Middle frontal gyrus (tissue), 1 donor: ENCODE measurements around the gene PTS.

Source experiments
- DNase-seq: peaks from one replicate; pipeline ENCODE4 v3.0.0-alpha.2; 2015; ENCODE audit warnings: low spot score; ENCODE audit errors: extremely low spot score

PTS gene

GRCh38 chr11:112221274-112221835 is 4.9 kb upstream of the PTS start:
- DNase-seq: no peak

- DNase-seq: no peak
Measured at GRCh38 chr11:112222303-112222702, 3.9 kb upstream of the PTS start.

GRCh38 chr11:112223121-112223520 is 3.1 kb upstream of the PTS start:
- no peak for DNase-seq

- no peak for DNase-seq
Measured at GRCh38 chr11:112223754-112224532, 2.3 kb upstream of the PTS start.

- DNase-seq: no peak
Measured at GRCh38 chr11:112225753-112226061, 521 bp upstream of the PTS start.

GRCh38 chr11:112226831-112227401 is 688 bp downstream of the PTS start:
- DNase-seq: no peak

- DNase-seq: no peak
Measured at GRCh38 chr11:112227471-112227870, 1.2 kb downstream of the PTS start.

- DNase-seq: no peak
Measured at GRCh38 chr11:112228706-112229105, 2.5 kb downstream of the PTS start.

GRCh38 chr11:112229159-112229558 is 2.9 kb downstream of the PTS start:
- DNase-seq: no peak

- DNase-seq: no peak
Measured at GRCh38 chr11:112229746-112230433, 3.7 kb downstream of the PTS start.

GRCh38 chr11:112231952-112232351 is 5.7 kb downstream of the PTS start:
- DNase-seq: no peak

- no peak for DNase-seq
Measured at GRCh38 chr11:112235750-112236390, 9.6 kb downstream of the PTS start.

GRCh38 chr11:112237451-112237850 is 11.2 kb downstream of the PTS start:
- DNase-seq: no peak

- no peak for DNase-seq
Measured at GRCh38 chr11:112238041-112238440, 11.8 kb downstream of the PTS start.

- no peak for DNase-seq
Measured at GRCh38 chr11:112241486-112241885, 15.3 kb downstream of the PTS start.

- DNase-seq: no peak
Measured at GRCh38 chr11:112247201-112247600, 21.0 kb downstream of the PTS start.

- no peak for DNase-seq
Measured at GRCh38 chr11:112248201-112248600, 22.0 kb downstream of the PTS start.

GRCh38 chr11:112249871-112250610 is 23.8 kb downstream of the PTS start:
- DNase-seq: no peak

GRCh38 chr11:112253605-112254242 is 27.5 kb downstream of the PTS start:
- DNase-seq: no peak

GRCh38 chr11:112255067-112255720 is 29.0 kb downstream of the PTS start:
- DNase-seq: no peak
